ENCODE data around the gene NHLH2.

DNA sequence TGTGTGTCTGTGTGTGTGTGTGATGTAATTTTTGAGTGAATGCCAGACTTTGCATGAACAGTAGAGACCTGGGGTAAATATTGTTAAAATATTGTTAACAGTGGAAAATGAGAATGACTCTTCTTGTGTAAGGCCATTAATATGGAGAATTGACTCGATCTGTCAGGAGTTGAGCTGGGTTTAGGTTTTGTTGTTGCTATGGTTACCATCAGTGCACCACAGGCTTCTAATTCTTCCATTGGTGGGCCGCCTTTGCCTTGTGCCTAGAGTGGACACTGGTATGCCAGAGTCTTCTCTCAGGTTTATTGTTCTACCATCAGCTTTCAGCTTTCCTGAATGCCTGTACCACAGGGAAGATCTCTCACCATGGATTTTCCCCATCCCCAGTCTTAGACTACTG lies 10.0 kb upstream of the NHLH2 start:
- TF ChIP-seq, protein P1, sequence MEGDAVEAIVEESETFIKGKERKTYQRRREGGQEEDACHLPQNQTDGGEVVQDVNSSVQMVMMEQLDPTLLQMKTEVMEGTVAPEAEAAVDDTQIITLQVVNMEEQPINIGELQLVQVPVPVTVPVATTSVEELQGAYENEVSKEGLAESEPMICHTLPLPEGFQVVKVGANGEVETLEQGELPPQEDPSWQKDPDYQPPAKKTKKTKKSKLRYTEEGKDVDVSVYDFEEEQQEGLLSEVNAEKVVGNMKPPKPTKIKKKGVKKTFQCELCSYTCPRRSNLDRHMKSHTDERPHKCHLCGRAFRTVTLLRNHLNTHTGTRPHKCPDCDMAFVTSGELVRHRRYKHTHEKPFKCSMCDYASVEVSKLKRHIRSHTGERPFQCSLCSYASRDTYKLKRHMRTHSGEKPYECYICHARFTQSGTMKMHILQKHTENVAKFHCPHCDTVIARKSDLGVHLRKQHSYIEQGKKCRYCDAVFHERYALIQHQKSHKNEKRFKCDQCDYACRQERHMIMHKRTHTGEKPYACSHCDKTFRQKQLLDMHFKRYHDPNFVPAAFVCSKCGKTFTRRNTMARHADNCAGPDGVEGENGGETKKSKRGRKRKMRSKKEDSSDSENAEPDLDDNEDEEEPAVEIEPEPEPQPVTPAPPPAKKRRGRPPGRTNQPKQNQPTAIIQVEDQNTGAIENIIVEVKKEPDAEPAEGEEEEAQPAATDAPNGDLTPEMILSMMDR (IDR thresholded peaks at IDR 0.05) = no peak
- TF ChIP-seq POLR2A (IDR thresholded peaks at IDR 0.05) = no peak

All from body of pancreas (tissue), 4 donors.